ENCODE results near the gene PACS1. TPM values are rescaled to one million over a fixed set of nuclear protein-coding genes. Genes with fewer than 3 reads are reported as not detected.

PACS1 gene
- total RNA-seq, 6 experiments from 2014 or later, result 82.8 to 114 (median 91.8) TPM

DNA sequence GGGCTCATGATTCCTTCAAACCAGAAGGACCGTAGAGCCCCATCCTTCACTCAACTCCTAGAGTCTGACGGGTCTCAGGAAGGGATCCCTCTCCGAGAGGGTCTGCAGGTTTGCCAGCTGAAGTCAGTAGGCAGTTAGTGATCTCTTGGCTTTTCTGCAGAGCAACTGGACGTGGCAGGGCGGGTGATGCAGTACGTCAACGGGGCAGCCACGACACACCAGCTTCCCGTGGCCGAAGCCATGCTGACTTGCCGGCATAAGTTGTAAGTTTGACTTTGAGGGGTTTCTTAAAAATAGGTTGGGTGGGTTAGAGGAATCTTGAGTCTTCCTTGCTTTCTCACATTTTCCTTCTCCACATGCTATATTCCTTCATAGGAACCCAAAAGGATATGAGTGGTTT is 165.1 kb downstream of the PACS1 start:
- Mint-ChIP-seq H3K27me3 (ENCODE audit: insufficient read depth) (peaks cover 3% of the 10 kb centered on the region; the same call in 1 of the 2 replicates), H3K27ac (no peak overlapping the region), H3K4me3 (no peak overlapping the region), H3K36me3 (ENCODE audit: low read depth) (peaks cover 12% of the 10 kb centered on the region; the same call in 1 of the 2 replicates), H3K9me3 (no peaks in the 10 kb centered on the region), H3K4me1 (ENCODE audit: low read depth) (no peaks in the 10 kb centered on the region)
- DNase-seq, result no peak
- TF ChIP-seq, protein P1, sequence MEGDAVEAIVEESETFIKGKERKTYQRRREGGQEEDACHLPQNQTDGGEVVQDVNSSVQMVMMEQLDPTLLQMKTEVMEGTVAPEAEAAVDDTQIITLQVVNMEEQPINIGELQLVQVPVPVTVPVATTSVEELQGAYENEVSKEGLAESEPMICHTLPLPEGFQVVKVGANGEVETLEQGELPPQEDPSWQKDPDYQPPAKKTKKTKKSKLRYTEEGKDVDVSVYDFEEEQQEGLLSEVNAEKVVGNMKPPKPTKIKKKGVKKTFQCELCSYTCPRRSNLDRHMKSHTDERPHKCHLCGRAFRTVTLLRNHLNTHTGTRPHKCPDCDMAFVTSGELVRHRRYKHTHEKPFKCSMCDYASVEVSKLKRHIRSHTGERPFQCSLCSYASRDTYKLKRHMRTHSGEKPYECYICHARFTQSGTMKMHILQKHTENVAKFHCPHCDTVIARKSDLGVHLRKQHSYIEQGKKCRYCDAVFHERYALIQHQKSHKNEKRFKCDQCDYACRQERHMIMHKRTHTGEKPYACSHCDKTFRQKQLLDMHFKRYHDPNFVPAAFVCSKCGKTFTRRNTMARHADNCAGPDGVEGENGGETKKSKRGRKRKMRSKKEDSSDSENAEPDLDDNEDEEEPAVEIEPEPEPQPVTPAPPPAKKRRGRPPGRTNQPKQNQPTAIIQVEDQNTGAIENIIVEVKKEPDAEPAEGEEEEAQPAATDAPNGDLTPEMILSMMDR (IDR thresholded peaks at IDR 0.05), result no peak

DNA sequence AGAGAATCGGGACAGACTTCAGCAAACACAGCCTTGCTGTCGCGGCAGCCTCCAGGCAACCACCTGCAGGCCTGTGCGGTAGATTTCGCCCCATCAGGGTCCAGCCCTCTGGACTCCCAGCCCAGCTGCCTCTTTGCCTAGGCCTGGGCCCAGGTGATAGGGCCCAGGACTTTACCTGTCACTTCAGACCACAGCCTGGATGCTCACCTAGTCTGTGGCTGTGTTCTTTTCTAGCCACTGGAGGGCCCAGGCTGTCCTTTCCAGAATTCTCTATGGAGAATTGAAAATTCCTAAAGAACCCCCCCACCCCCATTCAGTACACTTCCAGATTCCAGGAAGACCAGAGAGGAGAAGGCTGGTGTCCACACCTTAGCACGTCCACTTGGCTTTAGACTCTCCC is 167.8 kb downstream of the PACS1 start:
- TF ChIP-seq, protein P1 (IDR thresholded peaks at IDR 0.05), result no peak

DNA sequence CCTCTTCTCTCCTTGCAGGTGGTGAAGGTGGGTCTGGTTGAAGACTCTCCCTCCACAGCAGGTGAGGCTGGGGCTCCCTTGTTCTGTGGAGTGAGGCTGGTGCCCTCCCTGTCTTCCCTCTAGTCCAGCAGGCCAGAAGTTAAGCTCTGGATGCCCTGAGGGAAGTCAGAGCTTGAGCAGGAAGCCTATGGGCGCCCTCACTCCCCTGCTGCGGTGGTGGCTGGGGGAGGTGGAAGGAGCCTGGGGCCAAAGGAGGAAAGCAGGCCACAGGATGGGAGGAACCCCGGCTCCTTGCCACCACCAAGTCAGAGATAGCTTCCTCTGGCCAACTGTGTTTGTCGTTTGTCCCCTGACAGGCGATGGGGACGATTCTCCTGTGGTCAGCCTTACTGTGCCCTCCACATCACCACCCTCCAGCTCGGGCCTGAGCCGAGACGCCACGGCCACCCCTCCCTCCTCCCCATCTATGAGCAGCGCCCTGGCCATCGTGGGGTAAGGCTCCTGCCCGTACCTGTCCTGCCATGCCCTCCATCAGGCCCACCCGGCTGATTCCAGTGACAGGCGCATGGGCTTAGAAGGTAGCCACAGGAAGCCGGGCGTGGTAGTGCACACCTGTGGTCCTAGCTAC is 168.8 kb downstream of the PACS1 start:
- TF ChIP-seq, protein P1 (IDR thresholded peaks at IDR 0.05), result no peak
- DNase-seq, result no peak
- Mint-ChIP-seq H3K27me3 (ENCODE audit: insufficient read depth) (peaks cover 3% of the 10 kb centered on the region; the same call in 1 of the 2 replicates), H3K4me3 (no peak overlapping the region), H3K9me3 (no peaks in the 10 kb centered on the region), H3K4me1 (ENCODE audit: low read depth) (no peaks in the 10 kb centered on the region), H3K27ac (no peak overlapping the region), H3K36me3 (ENCODE audit: low read depth) (peaks cover 5% of the 10 kb centered on the region; the same call in 1 of the 2 replicates)

More for the DNA sequence above, 167.8 kb downstream of the PACS1 start:
- H3K27me3 Mint-ChIP-seq (ENCODE audit: insufficient read depth), result peaks cover 3% of the 10 kb centered on the region; the same call in 1 of the 2 replicates
- H3K36me3 Mint-ChIP-seq (ENCODE audit: low read depth), result peaks cover 11% of the 10 kb centered on the region; the same call in 1 of the 2 replicates
- DNase-seq, result no peak
- H3K4me3 Mint-ChIP-seq, result no peak overlapping the region
- H3K27ac Mint-ChIP-seq, result no peak overlapping the region
- H3K4me1 Mint-ChIP-seq (ENCODE audit: low read depth), result no peaks in the 10 kb centered on the region
- H3K9me3 Mint-ChIP-seq, result no peaks in the 10 kb centered on the region

- Mint-ChIP-seq H3K9me3 (no peaks in the 10 kb centered on the region), H3K27ac (no peak overlapping the region), H3K36me3 (ENCODE audit: low read depth) (peaks cover 5% of the 10 kb centered on the region; the same call in 1 of the 2 replicates), H3K4me3 (no peak overlapping the region), H3K4me1 (ENCODE audit: low read depth) (no peaks in the 10 kb centered on the region), H3K27me3 (ENCODE audit: insufficient read depth) (peaks cover 3% of the 10 kb centered on the region; the same call in 1 of the 2 replicates)
- TF ChIP-seq, protein P1 (IDR thresholded peaks at IDR 0.05), result no peak
- no peak for DNase-seq
These were observed 169.4 kb downstream of the PACS1 start for GRCh38 chr11:66239511-66239910.

DNA sequence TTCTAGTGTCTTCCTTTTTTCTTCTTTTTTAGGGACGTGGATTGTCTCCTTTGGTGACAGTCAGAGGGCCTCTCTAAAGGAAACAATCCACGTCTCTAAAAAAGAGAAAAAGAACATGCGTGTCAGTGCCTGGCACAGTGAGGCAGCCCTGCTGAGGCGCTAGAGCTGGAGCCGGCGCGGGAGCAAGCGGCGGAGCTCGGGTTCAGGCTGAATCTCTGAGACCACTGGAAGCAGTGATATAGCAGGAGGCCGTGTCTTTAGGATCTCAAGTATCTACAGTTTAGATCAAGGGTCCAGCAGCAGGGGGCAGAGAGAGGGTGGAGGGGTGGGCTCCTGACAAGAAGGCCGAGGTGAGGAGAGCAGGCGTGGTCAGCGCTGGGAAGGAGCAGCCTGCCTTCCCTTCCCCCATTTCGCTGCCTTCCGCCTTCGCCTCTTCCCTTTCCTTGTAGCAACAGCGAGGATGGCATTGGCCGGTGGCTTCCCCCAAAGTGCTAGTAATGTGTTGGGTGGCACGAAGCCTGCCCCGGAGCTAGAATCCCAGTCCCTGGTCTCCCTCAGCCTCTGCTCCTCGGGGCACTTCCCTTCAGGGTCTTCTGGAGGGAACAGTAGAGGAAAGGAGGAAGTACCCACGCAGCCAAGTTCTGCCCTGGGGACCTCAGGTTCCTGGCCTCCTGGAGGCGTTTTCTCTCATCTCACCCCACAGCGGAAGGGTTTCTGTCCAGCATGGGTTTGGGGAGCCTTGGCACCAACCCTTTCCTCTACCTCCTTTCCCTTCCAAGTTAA is 170.1 kb downstream of the PACS1 start:
- TF ChIP-seq, protein P1 (IDR thresholded peaks at IDR 0.05), result no peak
- peaks cover 3% of the 10 kb centered on the region; the same call in 1 of the 2 replicates for H3K27me3 Mint-ChIP-seq (ENCODE audit: insufficient read depth)
- H3K9me3 Mint-ChIP-seq, result no peaks in the 10 kb centered on the region
- no peak overlapping the region for H3K27ac Mint-ChIP-seq
- H3K4me1 Mint-ChIP-seq (ENCODE audit: low read depth), result no peaks in the 10 kb centered on the region
- no peak overlapping the region for H3K4me3 Mint-ChIP-seq
- DNase-seq, result no peak
- H3K36me3 Mint-ChIP-seq (ENCODE audit: low read depth), result peaks cover 5% of the 10 kb centered on the region; the same call in 1 of the 2 replicates

All from HFFc6 (cell line).